HepG2 (cell line): ENCODE data around the gene MB21D2. TPM values are rescaled to one million over a fixed set of nuclear protein-coding genes. Genes with fewer than 3 reads are reported as not detected.

ENCODE experiments used
- ATAC-seq: fragments of 200-7000 bp; cut with Tn5 transposase; 3 replicates; pipeline ENCODE4 v1.9.1; 2020; ENCODE audit warnings: mild to moderate bottlenecking, moderate library complexity
- BruUV-seq: library from RNA; stranded (reverse); fragments of 400-500 nt; replicated peaks from 2 replicates; lab custom pipeline; 2021; lab: Mats Ljungman, UMichigan
- CTCF ChIA-PET: fragments of 300-600 bp; formaldehyde crosslinking; extraction: SDS; loops from one replicate; lab custom pipeline; 2021; ENCODE audit warnings: low total read pairs, inconsistent platforms, low intra/inter-chr PET ratio; lab: Yijun Ruan, JAX
- POLR2A ChIA-PET: fragments of 350-600 bp; sonication (Branson Sonifier 250); formaldehyde crosslinking; loops from one replicate; lab custom pipeline; 2020; ENCODE audit warnings: antibody characterized with exemption, inconsistent platforms; lab: Yijun Ruan, JAX
- DNase-seq: peaks from one replicate; pipeline ENCODE4 v3.0.0-alpha.2; 2015; ENCODE audit warnings: low spot score
- FAIRE-seq: peaks from 3 replicates; lab custom pipeline; 2011; peaks lifted over from hg19 to GRCh38; lab: Jason Lieb, UNC
- H2AFZ ChIP-seq: one replicate; pipeline ENCODE4 v1.6.1; 2011; ENCODE audit warnings: low read length, inconsistent platforms
- H3K27ac ChIP-seq: fragments of 300-600 bp; 3 replicates; pipeline ENCODE4 v1.8.0; 2011; ENCODE audit warnings: mixed run types, mild to moderate bottlenecking, mixed read lengths, low read length, inconsistent platforms; ENCODE audit not compliant: insufficient read depth; ENCODE audit errors: extremely low read length
- H3K27me3 ChIP-seq, 2 experiments: fragments of 200-600 bp in 1 of 2; 2 replicates in 1 of 2; 3 replicates in 1 of 2; pipeline versions ENCODE4 v1.6.0 to v1.8.0; 2011; ENCODE audit warnings: low read length in 2 of 2, mild to moderate bottlenecking in 2 of 2, moderate library complexity in 2 of 2, inconsistent platforms in 1 of 2; ENCODE audit not compliant: insufficient read depth in 2 of 2, control insufficient read depth in 1 of 2
- H3K36me3 ChIP-seq, 2 experiments: fragments of 200-600 bp in 1 of 2; replicated peaks in 1 of 2; 2 replicates in 1 of 2; 3 replicates in 1 of 2; pipeline versions ENCODE4 v1.5.1 to v1.8.0; 2011; ENCODE audit warnings: low read length in 2 of 2, inconsistent platforms in 1 of 2; ENCODE audit not compliant: insufficient read depth in 2 of 2, control insufficient read depth in 1 of 2
- H3K4me1 ChIP-seq: 2 replicates; pipeline ENCODE4 v1.5.1; 2012; ENCODE audit warnings: low read length, inconsistent platforms; ENCODE audit not compliant: insufficient read depth
- H3K4me2 ChIP-seq: 2 replicates; pipeline ENCODE4 v1.6.0; 2011; ENCODE audit warnings: low read depth, low read length, inconsistent platforms
- H3K4me3 ChIP-seq, 3 experiments: fragments of 200-600 bp in 1 of 3; sonication (generic), shearing (Covaris generic) in 1 of 3; replicated peaks in 1 of 3; 2 replicates each; pipeline ENCODE4 v1.5.1; 2011 to 2016; ENCODE audit warnings: low read length in 3 of 3, inconsistent platforms in 2 of 3, low read depth in 2 of 3, mild to moderate bottlenecking in 2 of 3, control low read depth in 1 of 3, mixed read lengths in 1 of 3; ENCODE audit not compliant: insufficient read depth in 1 of 3
- H3K79me2 ChIP-seq: one replicate; pipeline ENCODE4 v1.6.1; 2011; ENCODE audit warnings: low read length, inconsistent platforms; ENCODE audit not compliant: insufficient read depth
- H3K9ac ChIP-seq: 2 replicates; pipeline ENCODE4 v1.6.0; 2011; ENCODE audit warnings: mild to moderate bottlenecking, low read depth, low read length, inconsistent platforms; ENCODE audit not compliant: insufficient read depth
- H3K9me3 ChIP-seq: 2 replicates; pipeline ENCODE4 v1.5.1; 2012; ENCODE audit warnings: mild to moderate bottlenecking, low read length
- H4K20me1 ChIP-seq: 2 replicates; pipeline ENCODE4 v1.6.0; 2011; ENCODE audit warnings: inconsistent platforms, mild to moderate bottlenecking, low read length, moderate library complexity; ENCODE audit not compliant: insufficient read depth
- CREBL2 ChIP-seq: sonication (generic); formaldehyde crosslinking; IDR thresholded peaks from 2 replicates; pipeline ENCODE4 v1.8.1; 2023; ENCODE audit warnings: missing genetic modification reagents, mild to moderate bottlenecking, borderline replicate concordance
- DNMT1 ChIP-seq: sonication (generic); formaldehyde crosslinking; IDR thresholded peaks from 2 replicates; pipeline ENCODE4 v1.5.1; 2020; ENCODE audit warnings: mild to moderate bottlenecking, missing genetic modification reagents
- EEA1 ChIP-seq: sonication (generic); formaldehyde crosslinking; IDR thresholded peaks from 2 replicates; pipeline ENCODE4 v1.5.1; 2020; ENCODE audit warnings: mild to moderate bottlenecking, missing genetic modification reagents, borderline replicate concordance
- HMGA1 ChIP-seq: sonication (generic); formaldehyde crosslinking; conservative IDR thresholded peaks from 2 replicates; pipeline ENCODE4 v1.4.0; 2020; ENCODE audit warnings: missing genetic modification reagents
- PHB2 ChIP-seq: fragments of 450-650 bp; IDR thresholded peaks from 2 replicates; pipeline ENCODE4 v1.6.1; 2018; ENCODE audit not compliant: partially characterized antibody
- POLR2AphosphoS2 ChIP-seq: IDR thresholded peaks from 2 replicates; pipeline ENCODE4 v1.6.1; 2011; ENCODE audit warnings: low read depth, low read length, improper control_type of control experiment
- SP5 ChIP-seq: IDR thresholded peaks from 2 replicates; pipeline ENCODE4 v1.6.1; 2016; ENCODE audit warnings: low read depth, borderline replicate concordance
- TRIM22 ChIP-seq: fragments of 450-650 bp; IDR thresholded peaks from 2 replicates; pipeline ENCODE4 v1.6.1; 2017
- YEATS2 ChIP-seq: sonication (generic); formaldehyde crosslinking; IDR thresholded peaks from 2 replicates; pipeline ENCODE4 v1.4.0; 2020; ENCODE audit warnings: missing genetic modification reagents, borderline replicate concordance
- ZBTB25 ChIP-seq: IDR thresholded peaks from 2 replicates; pipeline ENCODE4 v1.6.1; 2018; ENCODE audit warnings: missing genetic modification reagents
- ZNF530 ChIP-seq: sonication (generic); formaldehyde crosslinking; IDR thresholded peaks from 2 replicates; pipeline ENCODE4 v1.5.0; 2020; ENCODE audit warnings: low read depth, mild to moderate bottlenecking, missing genetic modification reagents
- ZNF558 ChIP-seq: sonication (generic); formaldehyde crosslinking; IDR thresholded peaks from 2 replicates; pipeline ENCODE4 v1.9.0; 2022; ENCODE audit warnings: mild to moderate bottlenecking, missing genetic modification reagents, borderline replicate concordance
- ZNF615 ChIP-seq: sonication (generic); formaldehyde crosslinking; IDR thresholded peaks from 2 replicates; pipeline ENCODE4 v1.5.0; 2020; ENCODE audit warnings: mild to moderate bottlenecking, missing genetic modification reagents, borderline replicate concordance
- ZNF652 ChIP-seq: IDR thresholded peaks from 2 replicates; pipeline ENCODE4 v1.6.1; 2016; ENCODE audit warnings: low read depth, borderline replicate concordance
- ZNF777 ChIP-seq: sonication (generic); formaldehyde crosslinking; IDR thresholded peaks from 2 replicates; pipeline ENCODE4 v1.4.0; 2020; ENCODE audit warnings: missing genetic modification reagents
- ZNF792 ChIP-seq: IDR thresholded peaks from 2 replicates; pipeline ENCODE4 v1.6.1; 2016
- WGBS: methylation state at CpG from one replicate; pipeline ENCODE4 v1.1.6; 2017; ENCODE audit warnings: low lambda C conversion rate; 5-methylcytosine and 5-hydroxymethylcytosine counted together
- in situ Hi-C: cut with HindIII; loops from 2 replicates; pipeline ENCODE4 v1.10.0; 2017; ENCODE audit warnings: low pct_unique_long_range_greater_than_20kb; ENCODE audit not compliant: extremely low pct_ligation_motif_present
- intact Hi-C: fragments of 100-400 bp; cut with micrococcal nuclease; formaldehyde crosslinking; loops from one replicate; pipeline ENCODE4 v1.10.0; 2022; ENCODE audit not compliant: unreplicated experiment
- polyA plus RNA-seq, 8 experiments: library from polyadenylated mRNA; depleted of rRNA in 3 of 8; stranded (reverse) in 7 of 8; unstranded in 1 of 8; fragments of >200 nt; fragmentation: Illumina TruSeq in 4 of 8; extraction: Trizol in 4 of 8; gene quantifications; 2 replicates each; pipeline versions ENCODE4 v1.2.1 to v1.2.3, GENCODE V29; 2011 to 2016; ENCODE audit warnings: low read depth in 4 of 8, missing spikeins in 1 of 8, mixed read lengths in 1 of 8; ENCODE audit not compliant: insufficient read depth in 1 of 8
- total RNA-seq, 5 experiments: library from RNA; depleted of rRNA; stranded (reverse); fragments of >200 nt; fragmentation: Illumina TruSeq; extraction: Trizol; gene quantifications; 2 replicates each; pipeline ENCODE4 v1.2.3, GENCODE V29; 2016; ENCODE audit warnings: low read depth in 1 of 5

MB21D2 gene
- total and polyA plus RNA-seq, 2 of the 13 experiments (the other 11 are each of a cell fraction or from before 2014, with no cell fraction given): 0.90 to 1.6 TPM

GRCh38 chr3:192940129-192940528, 22.5 kb upstream of the MB21D2 start:
- DNase-seq: no peak
- 48% methylated on average over 4 of the region's 4 CpGs for WGBS
- Histone ChIP-seq H3K9ac (no peak overlapping the region), H3K4me1 (no peaks in the 10 kb centered on the region), H2AFZ (no peak overlapping the region), H4K20me1 (no peaks in the 10 kb centered on the region), H3K27ac (no peak overlapping the region), H3K79me2 (no peaks in the 10 kb centered on the region), H3K27me3 (no peaks in the 10 kb centered on the region), H3K9me3 (no peaks in the 10 kb centered on the region), H3K4me3 (no peak overlapping the region), H3K4me2 (no peak overlapping the region), H3K36me3 (no peaks in the 10 kb centered on the region)
- CTCF ChIA-PET: no interaction called here
- FAIRE-seq: no peak
- no TSS peak for BruUV-seq
- in situ Hi-C loops: no loop called here
- ATAC-seq: no peak
- intact Hi-C loops: no loop called here
- POLR2A ChIA-PET: no interaction called here
- TF ChIP-seq SP5 (CRISPR knock-in tag) (no peak), ZNF777 (CRISPR knock-in tag) (no peak), ZNF558 (CRISPR knock-in tag) (no peak), ZNF792 (no peak), TRIM22 (no peak), CREBL2 (CRISPR knock-in tag) (no peak), ZNF652 (CRISPR knock-in tag) (no peak), ZBTB25 (no peak), DNMT1 (CRISPR knock-in tag) (no peak), ZNF530 (no peak), EEA1 (CRISPR knock-in tag) (no peak), PHB2 (no peak), YEATS2 (CRISPR knock-in tag) (no peak), ZNF615 (no peak), HMGA1 (CRISPR knock-in tag) (no peak), POLR2AphosphoS2 (no peak)
